ENCODE measurements around the gene CREBRF.

DNA sequence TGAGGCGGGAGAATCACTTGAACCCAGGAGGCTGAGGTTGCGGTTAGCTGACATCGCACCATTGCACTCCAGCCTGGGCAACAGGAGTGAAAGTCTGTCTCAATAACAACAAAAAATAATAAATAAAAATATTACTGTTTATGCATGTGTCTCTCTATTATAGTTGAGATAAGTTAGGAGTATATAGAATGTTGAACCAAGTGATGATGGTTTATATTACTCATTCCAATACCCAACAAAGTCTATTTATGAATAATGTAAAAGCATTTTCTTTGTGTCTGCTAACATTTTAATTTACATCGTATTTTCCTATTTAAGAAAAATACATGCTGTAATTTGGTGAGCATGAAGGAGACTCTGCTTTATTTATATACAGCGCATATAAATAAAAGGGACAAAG is 35.8 kb downstream of the CREBRF start:
- TF ChIP-seq, protein P1, sequence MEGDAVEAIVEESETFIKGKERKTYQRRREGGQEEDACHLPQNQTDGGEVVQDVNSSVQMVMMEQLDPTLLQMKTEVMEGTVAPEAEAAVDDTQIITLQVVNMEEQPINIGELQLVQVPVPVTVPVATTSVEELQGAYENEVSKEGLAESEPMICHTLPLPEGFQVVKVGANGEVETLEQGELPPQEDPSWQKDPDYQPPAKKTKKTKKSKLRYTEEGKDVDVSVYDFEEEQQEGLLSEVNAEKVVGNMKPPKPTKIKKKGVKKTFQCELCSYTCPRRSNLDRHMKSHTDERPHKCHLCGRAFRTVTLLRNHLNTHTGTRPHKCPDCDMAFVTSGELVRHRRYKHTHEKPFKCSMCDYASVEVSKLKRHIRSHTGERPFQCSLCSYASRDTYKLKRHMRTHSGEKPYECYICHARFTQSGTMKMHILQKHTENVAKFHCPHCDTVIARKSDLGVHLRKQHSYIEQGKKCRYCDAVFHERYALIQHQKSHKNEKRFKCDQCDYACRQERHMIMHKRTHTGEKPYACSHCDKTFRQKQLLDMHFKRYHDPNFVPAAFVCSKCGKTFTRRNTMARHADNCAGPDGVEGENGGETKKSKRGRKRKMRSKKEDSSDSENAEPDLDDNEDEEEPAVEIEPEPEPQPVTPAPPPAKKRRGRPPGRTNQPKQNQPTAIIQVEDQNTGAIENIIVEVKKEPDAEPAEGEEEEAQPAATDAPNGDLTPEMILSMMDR (IDR thresholded peaks at IDR 0.05): no peak
- TF ChIP-seq POLR2A (IDR thresholded peaks at IDR 0.05): no peak

Measured in right lobe of liver (tissue), 4 donors.